NOMO-1 treated with DMSO at 0.1 percent for 48 hours (cell line): ENCODE measurements around the gene LRRIQ4.

ENCODE experiments used
- DNase-seq: peaks from one replicate; lab custom pipeline; 2025; ENCODE audit not compliant: unreplicated experiment; lab: John Stamatoyannopoulos, UW

The LRRIQ4 gene

GRCh38 chr3:169812332-169813235 is at the start of gene LRRIQ4, which contains the start of gene LRRC34:
TSS of gene LRRIQ4 (plus strand) at chr3:169812870. CDS start at chr3:169821922, 9,052 bp downstream.
TSS of gene LRRC34 (minus strand) at chr3:169812904. CDS start at chr3:169812548, 356 bp downstream.
- peak; percentile 43 for DNase-seq

DNA sequence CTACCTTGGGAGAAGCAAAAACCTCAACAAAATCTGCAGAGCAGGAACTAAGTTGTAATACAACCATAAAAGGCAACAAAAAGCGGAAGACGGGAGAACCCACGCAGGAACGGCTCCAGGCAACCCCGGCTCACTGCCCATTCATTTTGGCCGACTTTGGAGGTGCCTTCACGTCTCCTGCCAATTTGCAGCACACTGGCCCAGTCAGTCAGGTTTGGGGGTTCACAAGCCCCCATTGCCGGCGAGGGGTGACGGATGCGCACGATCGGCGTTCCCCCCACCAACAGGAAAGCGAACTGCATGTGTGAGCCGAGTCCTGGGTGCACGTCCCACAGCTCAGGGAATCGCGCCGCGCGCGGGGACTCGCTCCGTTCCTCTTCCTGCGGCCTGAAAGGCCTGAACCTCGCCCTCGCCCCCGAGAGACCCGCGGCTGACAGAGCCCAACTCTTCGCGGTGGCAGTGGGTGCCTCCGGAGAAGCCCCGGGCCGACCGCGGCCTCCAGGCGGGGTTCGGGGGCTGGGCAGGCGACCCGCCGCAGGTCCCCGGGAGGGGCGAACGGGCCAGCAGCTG is 48.3 kb upstream of the LRRIQ4 start:
- DNase-seq: peak; percentile 91

GRCh38 chr3:169764882-169765612 is 47.6 kb upstream of the LRRIQ4 start, which contains the start of gene TERC:
TSS of gene TERC (minus strand) at chr3:169765060.
- DNase-seq: peak; percentile 92

DNA sequence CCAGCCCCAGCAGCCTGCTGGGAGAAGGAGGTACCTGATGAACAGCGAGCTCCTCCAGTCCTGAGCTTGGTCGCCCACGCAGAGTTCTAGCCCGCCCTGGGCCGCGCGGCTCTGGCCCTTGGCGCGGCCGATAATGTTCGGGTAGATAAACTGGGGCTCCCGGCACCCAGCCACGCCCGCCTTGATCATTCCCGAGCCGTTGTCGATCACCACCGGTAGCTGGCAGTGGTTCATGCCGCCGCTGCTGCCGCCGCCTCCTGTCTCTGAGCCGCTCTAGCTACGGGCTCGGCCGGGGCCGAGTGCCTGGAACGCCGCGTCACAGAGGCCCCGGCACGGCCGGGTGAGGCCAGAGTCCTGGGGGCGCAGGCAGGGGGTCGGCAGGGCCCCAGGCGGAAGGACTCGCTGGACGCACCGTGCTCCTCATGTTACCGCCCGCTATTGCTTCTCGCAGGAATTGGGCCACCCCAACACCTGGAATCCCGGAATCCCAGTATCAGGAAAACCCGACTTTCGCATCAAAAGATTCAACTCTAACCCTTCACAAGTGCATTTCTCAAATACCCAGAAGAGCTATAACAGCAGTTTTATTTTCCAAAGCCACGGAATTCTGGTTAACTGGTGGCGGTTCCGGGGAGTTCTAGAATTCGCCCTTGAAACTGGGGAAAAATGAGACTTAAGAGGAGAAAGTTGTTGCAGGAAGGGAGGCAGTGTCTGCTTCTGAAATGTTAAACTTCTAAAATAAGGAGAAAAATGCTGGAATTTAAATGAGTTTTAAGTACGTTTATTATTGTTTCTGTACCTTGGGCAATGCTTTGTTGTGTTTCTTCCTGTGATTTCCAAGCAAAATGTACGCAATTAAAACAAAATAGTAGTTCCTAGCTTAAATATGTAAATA is 43.1 kb upstream of the LRRIQ4 start, which contains the start of gene ACTRT3:
TSS of gene ACTRT3 (minus strand) at position 275 of the 895 bp plus-strand sequence. CDS start at position 234, 41 bp downstream.
- DNase-seq: peak; percentile 47

DNA sequence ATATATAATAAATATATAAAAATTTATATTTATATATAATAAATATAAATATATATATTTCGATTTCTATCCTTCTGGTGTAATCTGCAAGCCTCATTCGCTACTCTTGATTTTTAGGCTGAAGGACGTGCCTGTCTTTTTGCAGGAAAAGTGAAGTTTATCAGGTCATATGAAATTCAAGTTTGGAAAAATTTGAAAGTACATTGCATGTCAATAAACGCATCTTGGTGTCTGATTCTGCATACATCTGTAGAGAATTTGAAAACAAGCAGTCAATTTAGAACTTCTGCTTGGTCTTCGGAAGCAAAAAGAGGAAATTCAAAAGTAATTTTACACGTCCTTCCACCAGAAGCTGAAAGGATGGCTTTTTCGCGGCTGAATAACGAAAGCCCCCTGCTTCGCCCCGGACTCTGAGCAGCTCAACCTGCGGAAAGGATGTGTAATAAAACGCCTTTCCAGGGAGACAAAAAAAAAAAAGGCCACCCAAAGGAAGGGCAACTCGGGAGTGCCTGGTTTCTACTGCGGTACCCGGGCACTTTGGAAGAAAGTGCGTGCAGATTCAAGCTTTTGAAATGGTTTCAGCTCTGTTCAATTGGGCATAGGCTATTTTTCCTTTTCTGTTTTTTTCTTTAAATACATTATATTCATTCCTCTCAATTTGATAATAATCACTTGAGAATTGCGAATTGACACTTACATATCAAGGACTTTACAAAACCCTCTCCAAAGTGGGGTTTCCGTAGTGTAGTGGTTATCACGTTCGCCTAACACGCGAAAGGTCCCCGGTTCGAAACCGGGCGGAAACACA is 41.0 kb upstream of the LRRIQ4 start:
- peak; percentile 91 for DNase-seq

DNA sequence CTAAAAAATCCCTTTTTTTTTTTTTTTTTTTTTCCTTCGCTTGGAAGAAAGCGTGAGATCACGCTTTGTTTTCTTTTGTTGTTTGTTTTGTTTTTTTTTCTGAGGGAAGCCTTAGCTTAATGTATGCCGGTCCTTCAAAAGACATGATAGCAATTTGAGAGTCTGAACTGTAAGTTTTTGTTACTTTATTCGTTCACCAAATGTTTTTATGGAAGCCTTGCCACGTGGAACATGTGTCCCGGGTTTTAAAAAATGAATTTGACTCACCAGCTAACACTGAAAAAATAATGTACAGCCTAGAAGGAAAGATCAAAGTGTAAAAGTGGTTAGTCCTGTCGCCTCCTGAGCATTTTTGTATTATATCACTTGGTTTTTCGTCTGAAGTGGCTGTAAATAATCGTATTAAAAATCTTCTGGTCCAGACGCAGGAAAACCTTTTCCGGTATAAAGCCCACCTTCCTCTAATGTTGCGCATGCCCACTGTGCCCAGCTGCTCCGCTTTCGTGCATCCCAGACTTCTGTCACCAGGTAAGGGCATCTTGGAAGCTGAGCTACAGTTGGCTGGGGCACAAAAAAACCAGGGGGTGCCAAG is 40.3 kb upstream of the LRRIQ4 start:
- peak; percentile 66 for DNase-seq

- peak; percentile 94 for DNase-seq
Measured at GRCh38 chr3:169772897-169773816, 39.5 kb upstream of the LRRIQ4 start, which contains the start of gene MYNN. TSS of gene MYNN (plus strand) at chr3:169773396. CDS start at chr3:169774296, 900 bp downstream.

DNA sequence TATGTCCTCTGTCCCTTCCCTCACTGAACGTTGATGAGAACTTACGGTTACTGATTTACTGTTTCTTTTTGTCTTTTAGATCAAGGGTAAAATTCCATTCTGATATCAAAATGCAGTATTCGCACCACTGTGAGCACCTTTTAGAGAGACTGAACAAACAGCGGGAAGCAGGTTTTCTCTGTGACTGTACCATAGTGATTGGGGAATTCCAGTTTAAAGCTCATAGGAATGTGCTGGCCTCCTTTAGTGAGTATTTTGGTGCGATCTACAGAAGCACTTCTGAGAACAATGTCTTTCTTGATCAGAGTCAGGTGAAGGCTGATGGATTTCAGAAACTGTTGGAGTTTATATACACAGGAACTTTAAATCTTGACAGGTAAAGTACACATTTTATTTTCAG is 38.5 kb upstream of the LRRIQ4 start:
- DNase-seq: no peak

GRCh38 chr3:169777822-169778221 is 34.8 kb upstream of the LRRIQ4 start:
- no peak for DNase-seq

- DNase-seq: no peak
Measured at GRCh38 chr3:169780742-169781141, 31.9 kb upstream of the LRRIQ4 start.

DNA sequence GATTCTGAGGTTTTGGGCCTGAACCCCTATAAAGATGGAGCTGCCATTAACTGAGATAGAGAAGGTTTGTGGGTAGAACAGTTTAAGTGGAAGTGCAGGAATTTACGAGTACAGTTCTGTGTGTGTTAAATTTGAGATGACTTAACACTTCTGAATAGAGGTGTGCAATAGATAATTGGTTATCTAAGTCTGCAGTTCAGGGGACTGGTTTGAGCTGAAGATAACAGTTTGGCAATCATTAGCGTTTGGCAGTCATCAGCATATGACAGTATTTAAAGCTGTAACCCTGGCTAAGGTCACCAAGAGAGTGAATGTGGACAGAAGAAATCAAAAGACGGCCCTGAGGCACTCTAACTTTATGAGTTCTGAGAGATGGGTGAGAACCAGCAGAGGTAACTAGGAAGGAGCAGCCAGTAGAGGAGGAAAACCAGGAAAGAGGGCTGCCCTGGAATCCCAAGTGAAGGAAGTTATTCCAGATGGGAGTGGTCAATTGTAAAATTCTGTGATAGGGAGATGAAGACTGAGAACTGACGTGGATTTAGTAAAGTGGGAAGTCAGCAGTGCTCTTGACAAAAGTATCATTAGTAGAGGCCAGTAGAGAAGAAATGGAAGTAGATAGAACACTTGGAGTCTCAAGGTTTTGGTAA is 31.3 kb upstream of the LRRIQ4 start:
- no peak for DNase-seq

GRCh38 chr3:169787120-169787519 is 25.6 kb upstream of the LRRIQ4 start:
- DNase-seq: no peak

GRCh38 chr3:169787791-169788190 is 24.9 kb upstream of the LRRIQ4 start:
- no peak for DNase-seq

GRCh38 chr3:169790219-169790618 is 22.5 kb upstream of the LRRIQ4 start:
- no peak for DNase-seq

DNA sequence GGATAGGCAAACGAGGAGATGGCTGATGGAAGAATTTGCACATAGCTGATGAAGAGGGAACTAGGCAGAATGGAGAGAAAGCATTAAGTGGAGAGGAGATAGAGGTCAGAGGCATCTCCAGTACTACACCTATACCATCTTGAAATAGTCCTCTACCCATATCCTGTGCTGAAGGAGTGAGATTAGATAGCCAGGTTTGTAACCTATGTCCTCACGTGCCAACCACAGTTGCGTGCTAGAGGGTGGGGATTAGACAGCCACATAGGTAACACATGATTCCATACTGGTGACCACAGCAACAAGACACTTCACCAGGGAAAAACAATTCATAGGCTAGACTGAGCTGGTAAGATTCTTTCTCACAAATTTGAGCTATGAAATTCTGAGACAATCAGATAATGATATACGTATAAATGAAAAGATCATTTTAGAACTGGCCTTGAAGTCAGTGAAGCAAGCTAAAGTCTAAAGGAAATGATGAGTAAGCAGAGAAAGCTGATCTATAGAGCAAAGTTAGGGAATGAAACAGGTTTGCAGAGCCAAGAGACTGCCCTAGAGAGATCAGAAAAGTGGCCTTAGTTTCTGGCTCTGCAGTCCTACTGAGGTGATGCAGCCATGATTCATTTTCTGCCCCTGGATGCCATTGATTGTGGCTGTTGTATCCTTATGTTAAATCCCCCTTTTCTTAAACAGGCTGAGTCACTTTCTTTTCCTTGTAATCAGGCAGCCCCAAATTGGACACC is 21.8 kb upstream of the LRRIQ4 start:
- no peak for DNase-seq

DNA sequence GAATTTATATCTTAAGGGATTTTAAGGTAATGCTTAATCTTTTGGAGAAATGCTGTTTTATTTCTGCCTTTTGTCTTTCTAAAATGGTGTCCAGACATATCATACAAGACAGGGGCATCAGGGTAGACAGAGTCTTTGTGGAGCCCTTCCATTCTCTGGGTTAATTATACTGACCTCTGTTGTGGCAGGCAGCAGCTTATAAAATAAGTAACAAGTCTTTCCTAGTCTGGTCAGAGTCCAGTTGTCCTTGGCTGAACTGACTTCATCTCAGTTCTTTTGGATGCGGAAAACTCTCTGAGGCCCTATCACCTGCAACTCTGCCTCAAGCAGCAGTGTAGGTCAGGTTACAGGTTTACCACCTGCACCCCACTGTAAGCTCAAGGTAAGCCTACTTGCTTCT is 20.3 kb upstream of the LRRIQ4 start:
- no peak for DNase-seq

- no peak for DNase-seq
Measured at GRCh38 chr3:169804681-169805080, 8.0 kb upstream of the LRRIQ4 start.
